GM23338 (cell line): Measurements from ENCODE around the gene TMEM200A. TPM values are rescaled to one million over a fixed set of nuclear protein-coding genes. Genes with fewer than 3 reads are reported as not detected.

Experiments
- ATAC-seq: fragments of 200-7000 bp; cut with Tn5 transposase; 3 replicates; pipeline ENCODE4 v1.9.1; 2020
- DNase-seq: peaks from one replicate; pipeline ENCODE4 v3.0.0-alpha.2; 2015; ENCODE audit warnings: low spot score
- H2AFZ ChIP-seq: fragments of 200-600 bp; sonication (generic); 2 replicates; pipeline ENCODE4 v1.8.0; 2016; ENCODE audit warnings: antibody characterized with exemption, mild to moderate bottlenecking, moderate library complexity
- H3F3A ChIP-seq: fragments of 200-600 bp; sonication (generic); replicated peaks from 2 replicates; pipeline ENCODE4 v1.8.0; 2017; ENCODE audit warnings: antibody characterized with exemption, mixed run types, low read depth
- H3K27ac ChIP-seq: fragments of 200-600 bp; sonication (generic); 2 replicates; pipeline ENCODE4 v1.6.1; 2016; ENCODE audit warnings: low read depth
- H3K27me3 ChIP-seq: fragments of 200-600 bp; sonication (generic); 2 replicates; pipeline ENCODE4 v1.8.0; 2016; ENCODE audit warnings: mild to moderate bottlenecking, mixed run types, moderate library complexity; ENCODE audit not compliant: insufficient read depth
- H3K36me3 ChIP-seq: fragments of 200-600 bp; sonication (generic); 2 replicates; pipeline ENCODE4 v1.8.0; 2016; ENCODE audit warnings: mild to moderate bottlenecking; ENCODE audit not compliant: insufficient read depth
- H3K4me1 ChIP-seq: fragments of 200-600 bp; sonication (generic); 2 replicates; pipeline ENCODE4 v1.8.0; 2016; ENCODE audit warnings: mild to moderate bottlenecking, moderate library complexity; ENCODE audit not compliant: insufficient read depth
- H3K4me2 ChIP-seq: fragments of 200-600 bp; sonication (generic); 2 replicates; pipeline ENCODE4 v1.7.1; 2017; ENCODE audit warnings: mixed run types
- H3K4me3 ChIP-seq: fragments of 200-600 bp; sonication (generic); 2 replicates; pipeline ENCODE4 v1.6.1; 2016; ENCODE audit warnings: mixed run types
- H3K79me2 ChIP-seq: fragments of 200-600 bp; sonication (generic); replicated peaks from 2 replicates; pipeline ENCODE4 v1.8.0; 2017; ENCODE audit warnings: mild to moderate bottlenecking; ENCODE audit not compliant: insufficient read depth
- H3K9me2 ChIP-seq: fragments of 200-600 bp; sonication (generic); 2 replicates; pipeline ENCODE4 v1.8.0; 2017; ENCODE audit not compliant: insufficient read depth
- H4K20me1 ChIP-seq: fragments of 200-600 bp; sonication (generic); replicated peaks from 2 replicates; pipeline ENCODE4 v1.8.0; 2017; ENCODE audit warnings: mild to moderate bottlenecking; ENCODE audit not compliant: insufficient read depth
- H3K27ac Mint-ChIP-seq: 2 replicates; pipeline ENCODE4 v1.8.0; 2020; ENCODE audit warnings: inconsistent platforms, mild to moderate bottlenecking, moderate library complexity, mixed read lengths
- H3K27me3 Mint-ChIP-seq: 3 replicates; pipeline ENCODE4 v1.8.0; 2022; ENCODE audit warnings: low read depth, mild to moderate bottlenecking, moderate library complexity, mixed read lengths, inconsistent platforms; ENCODE audit not compliant: insufficient read depth, poor library complexity
- H3K36me3 Mint-ChIP-seq: 3 replicates; pipeline ENCODE4 v1.8.0; 2021; ENCODE audit warnings: low read depth, mild to moderate bottlenecking, inconsistent platforms, moderate library complexity, mixed read lengths
- H3K4me1 Mint-ChIP-seq: 3 replicates; pipeline ENCODE4 v1.8.0; 2020; ENCODE audit warnings: mild to moderate bottlenecking, inconsistent platforms, mixed read lengths
- H3K4me3 Mint-ChIP-seq: 3 replicates; pipeline ENCODE4 v1.8.0; 2021; ENCODE audit warnings: moderate library complexity, mild to moderate bottlenecking, inconsistent platforms, mixed read lengths
- H3K9me3 Mint-ChIP-seq: 3 replicates; pipeline ENCODE4 v1.8.0; 2020; ENCODE audit warnings: moderate library complexity, mild to moderate bottlenecking, inconsistent platforms, mixed read lengths
- CREB1 ChIP-seq: fragments of 250-450 bp; sonication (Bioruptor Pico); IDR thresholded peaks from 2 replicates; pipeline ENCODE4 v1.5.0; 2020; ENCODE audit warnings: low read depth, mild to moderate bottlenecking, moderate library complexity
- ETS1 ChIP-seq: IDR thresholded peaks from 2 replicates; pipeline ENCODE4 v1.6.1; 2016; ENCODE audit warnings: antibody characterized with exemption
- EZH2 ChIP-seq: fragments of 200-600 bp; sonication (generic); IDR thresholded peaks from one replicate; pipeline ENCODE4 v1.8.0; 2017; ENCODE audit warnings: antibody characterized with exemption, mild to moderate bottlenecking, low read depth; ENCODE audit not compliant: unreplicated experiment
- EZH2phosphoT487 ChIP-seq: fragments of 200-600 bp; sonication (generic); IDR thresholded peaks from one replicate; pipeline ENCODE4 v1.8.1; 2018; ENCODE audit warnings: antibody characterized with exemption; ENCODE audit not compliant: unreplicated experiment
- JUNB ChIP-seq: IDR thresholded peaks from one replicate; pipeline ENCODE4 v1.6.1; 2016; ENCODE audit warnings: antibody characterized with exemption; ENCODE audit not compliant: unreplicated experiment
- NANOG ChIP-seq: IDR thresholded peaks from 2 replicates; pipeline ENCODE4 v1.6.1; 2016; ENCODE audit warnings: antibody characterized with exemption, borderline replicate concordance
- POLR2AphosphoS5 ChIP-seq: IDR thresholded peaks from 2 replicates; pipeline ENCODE4 v1.6.1; 2016; ENCODE audit warnings: antibody characterized with exemption, low read depth
- STAT1 ChIP-seq: IDR thresholded peaks from one replicate; pipeline ENCODE4 v1.6.1; 2016; ENCODE audit warnings: antibody characterized with exemption; ENCODE audit not compliant: unreplicated experiment
- ZNF114 ChIP-seq: fragments of 250-450 bp; sonication (Bioruptor Pico); IDR thresholded peaks from 2 replicates; pipeline ENCODE4 v1.5.0; 2020; ENCODE audit warnings: mild to moderate bottlenecking, moderate library complexity
- ZNF331 ChIP-seq: fragments of 250-450 bp; sonication (Bioruptor Pico); IDR thresholded peaks from 2 replicates; pipeline ENCODE4 v1.5.0; 2020; ENCODE audit warnings: low read depth, mild to moderate bottlenecking, moderate library complexity
- polyA plus RNA-seq: library from polyadenylated mRNA; unstranded; fragments of >200 nt; fragmentation: Nextera tagmentation; extraction: Ambion mirVana; gene quantifications from 2 replicates; pipeline ENCODE4 v1.2.1, GENCODE V29; 2016
- total RNA-seq: library from RNA; depleted of rRNA; stranded (reverse); fragments of >200 nt; shearing (Covaris generic); gene quantifications from 2 replicates; pipeline ENCODE4 v1.2.3, GENCODE V29; 2014
- TF ChIP-seq, protein P1 (sequence below): fragments of 250-450 bp; sonication (Bioruptor Pico); IDR thresholded peaks from 2 replicates; pipeline ENCODE4 v1.5.0; 2020; ENCODE audit warnings: mild to moderate bottlenecking, moderate library complexity

The TMEM200A gene
- total and polyA plus RNA-seq, 2 experiments from 2014 or later, result 7.1 to 22.7 TPM

- TF ChIP-seq, protein P1, sequence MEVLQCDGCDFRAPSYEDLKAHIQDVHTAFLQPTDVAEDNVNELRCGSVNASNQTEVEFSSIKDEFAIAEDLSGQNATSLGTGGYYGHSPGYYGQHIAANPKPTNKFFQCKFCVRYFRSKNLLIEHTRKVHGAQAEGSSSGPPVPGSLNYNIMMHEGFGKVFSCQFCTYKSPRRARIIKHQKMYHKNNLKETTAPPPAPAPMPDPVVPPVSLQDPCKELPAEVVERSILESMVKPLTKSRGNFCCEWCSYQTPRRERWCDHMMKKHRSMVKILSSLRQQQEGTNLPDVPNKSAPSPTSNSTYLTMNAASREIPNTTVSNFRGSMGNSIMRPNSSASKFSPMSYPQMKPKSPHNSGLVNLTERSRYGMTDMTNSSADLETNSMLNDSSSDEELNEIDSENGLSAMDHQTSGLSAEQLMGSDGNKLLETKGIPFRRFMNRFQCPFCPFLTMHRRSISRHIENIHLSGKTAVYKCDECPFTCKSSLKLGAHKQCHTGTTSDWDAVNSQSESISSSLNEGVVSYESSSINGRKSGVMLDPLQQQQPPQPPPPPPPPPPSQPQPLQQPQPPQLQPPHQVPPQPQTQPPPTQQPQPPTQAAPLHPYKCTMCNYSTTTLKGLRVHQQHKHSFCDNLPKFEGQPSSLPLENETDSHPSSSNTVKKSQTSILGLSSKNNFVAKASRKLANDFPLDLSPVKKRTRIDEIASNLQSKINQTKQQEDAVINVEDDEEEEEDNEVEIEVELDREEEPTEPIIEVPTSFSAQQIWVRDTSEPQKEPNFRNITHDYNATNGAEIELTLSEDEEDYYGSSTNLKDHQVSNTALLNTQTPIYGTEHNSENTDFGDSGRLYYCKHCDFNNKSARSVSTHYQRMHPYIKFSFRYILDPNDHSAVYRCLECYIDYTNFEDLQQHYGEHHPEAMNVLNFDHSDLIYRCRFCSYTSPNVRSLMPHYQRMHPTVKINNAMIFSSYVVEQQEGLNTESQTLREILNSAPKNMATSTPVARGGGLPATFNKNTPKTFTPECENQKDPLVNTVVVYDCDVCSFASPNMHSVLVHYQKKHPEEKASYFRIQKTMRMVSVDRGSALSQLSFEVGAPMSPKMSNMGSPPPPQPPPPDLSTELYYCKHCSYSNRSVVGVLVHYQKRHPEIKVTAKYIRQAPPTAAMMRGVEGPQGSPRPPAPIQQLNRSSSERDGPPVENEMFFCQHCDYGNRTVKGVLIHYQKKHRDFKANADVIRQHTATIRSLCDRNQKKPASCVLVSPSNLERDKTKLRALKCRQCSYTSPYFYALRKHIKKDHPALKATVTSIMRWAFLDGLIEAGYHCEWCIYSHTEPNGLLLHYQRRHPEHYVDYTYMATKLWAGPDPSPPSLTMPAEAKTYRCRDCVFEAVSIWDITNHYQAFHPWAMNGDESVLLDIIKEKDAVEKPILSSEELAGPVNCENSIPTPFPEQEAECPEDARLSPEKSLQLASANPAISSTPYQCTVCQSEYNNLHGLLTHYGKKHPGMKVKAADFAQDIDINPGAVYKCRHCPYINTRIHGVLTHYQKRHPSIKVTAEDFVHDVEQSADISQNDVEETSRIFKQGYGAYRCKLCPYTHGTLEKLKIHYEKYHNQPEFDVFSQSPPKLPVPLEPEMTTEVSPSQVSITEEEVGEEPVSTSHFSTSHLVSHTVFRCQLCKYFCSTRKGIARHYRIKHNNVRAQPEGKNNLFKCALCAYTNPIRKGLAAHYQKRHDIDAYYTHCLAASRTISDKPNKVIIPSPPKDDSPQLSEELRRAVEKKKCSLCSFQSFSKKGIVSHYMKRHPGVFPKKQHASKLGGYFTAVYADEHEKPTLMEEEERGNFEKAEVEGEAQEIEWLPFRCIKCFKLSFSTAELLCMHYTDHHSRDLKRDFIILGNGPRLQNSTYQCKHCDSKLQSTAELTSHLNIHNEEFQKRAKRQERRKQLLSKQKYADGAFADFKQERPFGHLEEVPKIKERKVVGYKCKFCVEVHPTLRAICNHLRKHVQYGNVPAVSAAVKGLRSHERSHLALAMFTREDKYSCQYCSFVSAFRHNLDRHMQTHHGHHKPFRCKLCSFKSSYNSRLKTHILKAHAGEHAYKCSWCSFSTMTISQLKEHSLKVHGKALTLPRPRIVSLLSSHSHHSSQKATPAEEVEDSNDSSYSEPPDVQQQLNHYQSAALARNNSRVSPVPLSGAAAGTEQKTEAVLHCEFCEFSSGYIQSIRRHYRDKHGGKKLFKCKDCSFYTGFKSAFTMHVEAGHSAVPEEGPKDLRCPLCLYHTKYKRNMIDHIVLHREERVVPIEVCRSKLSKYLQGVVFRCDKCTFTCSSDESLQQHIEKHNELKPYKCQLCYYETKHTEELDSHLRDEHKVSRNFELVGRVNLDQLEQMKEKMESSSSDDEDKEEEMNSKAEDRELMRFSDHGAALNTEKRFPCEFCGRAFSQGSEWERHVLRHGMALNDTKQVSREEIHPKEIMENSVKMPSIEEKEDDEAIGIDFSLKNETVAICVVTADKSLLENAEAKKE (CRISPR knock-in tag), result no peak
- TF ChIP-seq ETS1 (no peak), JUNB (no peak), STAT1 (no peak), CREB1 (CRISPR knock-in tag) (no peak), ZNF331 (no peak)
Measured at GRCh38 chr6:130409418-130410100, 43.7 kb downstream of the TMEM200A start (continued).

GRCh38 chr6:130411481-130411880, 45.7 kb downstream of the TMEM200A start:
- Histone ChIP-seq H3F3A (no peaks in the 10 kb centered on the region), H3K36me3 (no peaks in the 10 kb centered on the region; the same call in 1 of the 2 replicates), H3K27me3 (no peaks in the 10 kb centered on the region), H2AFZ (no peak overlapping the region), H3K27ac (no peak overlapping the region), H3K4me1 (peaks cover 32% of the 10 kb centered on the region), H3K9me2 (0 out of 2 replicates have a peak, but pooled peaks cover 2% of the 10 kb centered on the region), H4K20me1 (no peaks in the 10 kb centered on the region), H3K4me3 (no peak overlapping the region), H3K4me2 (no peak overlapping the region), H3K79me2 (peaks cover 36% of the 10 kb centered on the region)
- Mint-ChIP-seq H3K4me3 (no peak overlapping the region), H3K9me3 (peaks cover 12% of the 10 kb centered on the region), H3K27me3 (no peaks in the 10 kb centered on the region), H3K36me3 (peaks cover 24% of the 10 kb centered on the region), H3K4me1 (peaks cover 35% of the 10 kb centered on the region), H3K27ac (no peak overlapping the region)
- DNase-seq (no peak), ATAC-seq (no peak)
- TF ChIP-seq POLR2AphosphoS5 (no peak), JUNB (no peak), ZNF114 (no peak), NANOG (no peak), EZH2 (no peak), EZH2phosphoT487 (no peak)
